Mesenteric fat pad (tissue), 1 donor: Measurements from ENCODE around the gene ATP9B. TPM values are rescaled to one million over a fixed set of nuclear protein-coding genes. Genes with fewer than 3 reads are reported as not detected.
"Not testable (repeated sequence)": the region's sequence is repeated elsewhere in the genome, so short reads cannot be mapped to it uniquely, and the experiment has no call there.

Experiments
- DNase-seq: peaks from one replicate; pipeline ENCODE4 v3.0.0-alpha.2; 2020; ENCODE audit warnings: low spot score
- total RNA-seq: library from RNA; stranded (reverse); fragmentation: NEBNext Ultra II Directional; extraction: Animal tissue kit (Norgen Biotek cat#: 25700); gene quantifications from one replicate; pipeline ENCODE4 v1.2.1, GENCODE V29; 2021
- donor health status: DM: yes; HTN: yes; CAD: no.

Gene ATP9B
- total RNA-seq, 1 donor from 2014 or later, result 28.3 TPM

DNA sequence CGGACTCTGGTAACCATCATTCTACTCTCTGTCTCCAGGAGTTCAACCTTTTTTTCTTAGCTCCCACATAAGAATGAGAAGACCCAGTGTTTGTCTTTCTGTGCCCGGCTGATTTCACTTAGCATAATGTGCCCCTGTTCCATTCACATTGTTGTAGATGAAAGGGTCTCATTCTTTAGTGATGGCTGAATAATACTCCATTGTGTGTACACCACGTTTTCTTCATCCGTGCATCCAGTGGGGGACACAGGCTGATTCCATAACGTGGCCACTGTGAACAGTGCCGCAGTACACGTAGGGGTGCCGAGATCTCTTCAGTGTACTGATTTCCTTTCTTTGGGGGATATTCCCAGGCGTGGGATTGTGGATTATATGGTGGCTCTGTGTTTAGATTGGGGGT is 254.3 kb downstream of the ATP9B start:
- no peak for DNase-seq

DNA sequence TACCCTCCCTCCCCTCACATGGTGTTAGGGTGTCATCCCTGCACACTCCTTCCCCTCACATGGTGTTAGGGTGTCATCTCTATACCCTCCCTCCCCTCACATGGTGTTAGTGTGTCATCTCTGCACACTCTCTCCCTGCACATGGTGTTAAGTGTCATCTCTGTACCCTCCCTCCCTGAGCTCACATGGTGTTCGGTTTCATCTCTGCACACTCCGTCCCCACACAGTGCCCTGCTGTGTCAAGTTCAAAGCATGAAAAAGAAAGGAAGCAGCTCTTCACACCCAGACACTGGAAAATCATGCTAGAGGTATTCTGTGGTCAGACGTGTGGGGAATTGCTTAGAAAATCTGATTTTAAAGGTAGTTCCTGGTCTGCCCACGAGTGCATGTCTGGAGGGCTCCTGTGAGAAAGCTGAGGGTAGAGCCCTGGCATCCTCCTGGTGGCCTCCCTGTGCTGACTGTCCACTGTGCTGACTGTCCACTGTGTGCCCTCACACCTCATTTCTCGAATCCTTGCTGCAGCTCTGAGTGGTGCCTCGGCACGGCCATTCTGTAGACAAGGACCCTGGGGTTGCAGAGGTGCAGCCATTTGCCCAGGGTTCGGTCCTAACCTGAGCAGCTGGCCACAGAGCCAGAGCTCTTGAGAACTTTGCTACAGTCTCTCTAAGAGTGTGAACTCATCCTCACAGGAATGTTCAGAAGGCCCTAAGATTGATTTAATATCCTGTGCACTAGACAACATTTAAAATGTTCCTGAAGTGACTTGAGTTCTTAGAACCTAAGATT is 257.4 kb downstream of the ATP9B start:
- no peak for DNase-seq

DNA sequence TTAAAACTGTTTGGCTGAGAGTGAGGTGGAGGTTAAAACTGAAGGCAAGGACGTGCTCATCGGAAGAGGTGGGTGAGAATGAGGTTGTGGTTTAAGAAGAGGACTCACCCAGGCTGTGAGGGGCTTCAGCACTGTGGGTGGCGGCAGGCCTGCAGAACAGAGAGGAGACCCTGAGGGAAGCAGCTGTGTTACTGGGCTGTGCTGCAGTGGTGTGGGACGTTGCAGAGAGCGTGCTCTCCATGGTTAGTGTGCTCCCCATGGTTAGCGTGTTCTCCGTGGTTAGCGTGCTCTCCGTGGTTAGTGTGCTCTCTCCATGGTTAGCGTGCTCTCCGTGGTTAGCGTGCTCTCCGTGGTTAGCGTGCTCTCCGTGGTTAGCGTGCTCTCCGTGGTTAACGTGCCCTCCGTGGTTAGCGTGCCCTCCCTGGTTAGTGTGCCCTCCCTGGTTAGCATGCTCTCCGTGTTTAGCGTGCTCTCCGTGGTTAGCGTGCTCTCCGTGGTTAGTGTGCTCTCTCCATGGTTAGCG is 258.1 kb downstream of the ATP9B start:
- no peak for DNase-seq

DNA sequence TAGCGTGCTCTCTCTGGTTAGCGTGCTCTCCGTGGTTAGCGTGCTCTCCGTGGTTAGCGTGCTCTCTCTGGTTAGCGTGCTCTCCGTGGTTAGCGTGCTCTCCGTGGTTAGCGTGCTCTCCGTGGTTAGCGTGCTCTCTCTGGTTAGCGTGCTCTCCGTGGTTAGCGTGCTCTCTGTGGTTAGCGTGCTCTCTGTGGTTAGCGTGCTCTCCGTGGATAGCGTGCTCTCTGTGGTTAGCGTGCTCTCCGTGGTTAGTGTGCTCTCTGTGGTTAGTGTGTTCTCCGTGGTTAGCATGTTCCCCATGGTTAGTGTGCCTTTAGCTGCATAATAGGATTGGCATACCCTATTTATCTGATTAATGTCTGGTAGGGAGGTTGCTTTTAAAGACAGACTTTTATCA is 258.7 kb downstream of the ATP9B start:
- DNase-seq, result not testable (repeated sequence)

DNA sequence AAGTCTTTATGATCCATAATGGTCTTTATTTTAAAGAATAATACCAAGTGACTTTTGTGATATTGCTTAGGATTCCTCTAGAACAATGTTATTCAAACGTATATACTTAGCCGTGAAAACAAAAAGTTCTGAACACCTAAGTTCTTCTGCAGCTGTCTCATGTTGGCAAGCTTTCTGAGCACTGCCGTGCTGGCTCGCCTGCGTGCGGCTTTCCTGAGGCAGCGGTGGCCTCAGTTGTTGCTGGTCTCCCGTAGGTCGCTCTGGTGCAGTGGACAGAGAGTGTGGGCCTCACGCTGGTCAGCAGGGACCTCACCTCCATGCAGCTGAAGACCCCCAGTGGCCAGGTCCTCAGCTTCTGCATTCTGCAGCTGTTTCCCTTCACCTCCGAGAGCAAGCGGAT is 259.7 kb downstream of the ATP9B start:
- no peak for DNase-seq

DNA sequence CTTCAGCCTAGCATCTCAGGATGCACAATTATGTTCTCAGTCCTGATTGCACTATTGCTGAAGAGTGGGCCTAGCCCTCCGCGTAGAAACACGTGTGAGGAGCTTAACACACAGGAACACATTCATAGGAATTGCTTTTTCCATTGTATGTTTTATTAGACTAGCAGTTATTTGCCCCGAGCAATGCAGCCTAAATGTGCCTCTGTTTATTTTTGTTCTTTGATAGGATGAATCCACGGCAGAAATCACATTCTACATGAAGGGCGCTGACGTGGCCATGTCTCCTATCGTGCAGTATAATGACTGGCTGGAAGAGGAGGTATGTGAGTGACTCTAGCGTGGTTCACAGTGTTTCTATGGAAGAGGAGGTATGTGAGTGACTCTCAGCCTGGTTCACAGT is 260.6 kb downstream of the ATP9B start:
- no peak for DNase-seq

DNA sequence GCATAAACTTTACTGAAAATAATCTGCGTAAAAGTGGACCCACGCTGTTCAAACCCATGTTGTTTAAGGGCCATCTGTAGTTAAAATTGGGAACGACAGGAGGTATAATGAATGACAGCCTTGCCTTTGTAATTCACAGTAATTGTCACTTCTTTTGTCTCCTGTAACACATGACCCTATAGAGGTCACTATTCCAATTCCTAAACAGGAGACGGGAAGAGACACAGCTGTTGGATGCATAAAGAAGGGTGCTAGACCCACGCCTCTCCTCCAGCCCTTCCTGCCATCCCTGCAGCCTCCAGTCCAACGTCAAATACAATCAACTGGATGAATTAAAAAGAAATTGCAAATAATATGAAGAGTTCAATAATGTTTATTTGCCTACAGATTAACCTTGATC is 263.5 kb downstream of the ATP9B start:
- no peak for DNase-seq

DNA sequence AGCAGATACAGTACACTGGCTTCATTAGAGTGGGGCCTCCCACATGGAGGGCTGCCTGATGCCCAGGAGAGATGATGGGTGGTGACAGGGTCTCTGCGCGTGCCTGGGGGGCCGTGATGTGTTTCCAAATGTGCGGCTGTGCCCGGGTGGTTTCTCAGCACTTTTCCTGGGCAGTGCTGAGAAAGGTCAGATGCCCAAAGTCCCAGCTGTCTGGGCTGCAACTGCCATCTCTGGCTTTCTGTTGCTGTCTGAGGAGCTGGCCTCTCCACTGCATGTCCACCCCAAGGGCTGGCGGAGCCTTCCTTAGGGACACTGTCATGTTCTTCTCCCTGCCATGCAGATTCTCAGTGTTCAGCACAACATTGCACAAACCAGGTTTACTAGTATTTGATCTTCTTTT is 263.9 kb downstream of the ATP9B start:
- no peak for DNase-seq

DNA sequence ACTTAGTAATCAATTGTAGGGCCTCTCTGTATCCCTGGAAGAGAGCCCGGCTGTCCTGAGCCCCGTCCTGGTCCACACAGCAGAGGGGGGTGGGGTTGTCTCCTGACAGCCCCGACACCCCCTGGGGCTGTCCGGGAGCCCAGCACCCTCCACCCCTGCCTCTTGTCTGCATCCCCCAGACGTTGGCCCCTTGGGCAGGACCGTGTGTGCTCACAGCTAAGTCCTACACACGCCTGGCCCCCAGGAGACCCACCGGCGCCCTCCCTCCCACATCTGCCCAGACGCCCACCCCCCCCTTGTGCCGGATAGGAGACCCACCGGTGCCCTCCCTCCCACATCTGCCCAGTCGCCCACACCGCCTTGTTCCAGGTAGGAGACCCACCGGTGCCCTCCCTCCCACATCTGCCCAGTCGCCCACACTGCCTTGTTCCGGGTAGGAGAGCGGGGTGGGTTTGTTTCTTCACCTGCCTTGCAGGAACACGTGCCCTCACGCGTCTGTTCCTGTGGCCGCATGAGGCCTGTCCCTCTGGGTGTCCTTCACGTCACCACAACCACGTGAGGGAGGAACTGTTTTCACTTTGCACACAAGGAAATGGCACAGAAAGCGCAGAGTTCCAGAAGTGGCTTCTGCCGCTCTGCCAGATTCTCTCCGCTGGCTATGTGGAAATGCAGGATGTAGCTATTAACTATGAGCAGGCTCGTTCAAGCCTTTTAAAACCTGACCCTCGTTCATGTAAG is 265.5 kb downstream of the ATP9B start:
- DNase-seq, result no peak

DNA sequence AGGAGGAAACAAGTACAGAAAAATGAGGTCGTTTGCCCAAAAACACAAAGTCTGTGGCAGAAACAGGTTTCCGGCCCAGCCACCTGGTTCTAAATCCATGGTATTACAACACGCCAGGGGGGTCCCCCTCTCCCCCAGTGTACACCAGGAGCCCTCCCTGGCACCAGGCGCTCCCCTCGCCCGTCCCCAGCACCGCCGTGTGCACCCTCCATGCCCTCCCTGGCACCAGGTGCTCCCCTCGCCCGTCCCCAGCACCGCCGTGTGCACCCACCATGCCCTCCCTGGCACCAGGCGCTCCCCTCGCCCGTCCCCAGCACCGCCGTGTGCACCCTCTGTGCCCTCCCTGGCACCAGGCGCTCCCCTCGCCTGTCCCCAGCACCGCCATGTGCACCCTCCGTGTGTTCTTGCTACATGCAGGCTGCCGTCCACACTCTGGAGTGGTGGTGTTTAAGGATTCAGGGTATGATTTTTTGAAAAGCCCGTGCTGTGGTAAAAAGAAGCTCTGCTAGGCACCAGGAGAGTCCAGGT is 266.7 kb downstream of the ATP9B start:
- no peak for DNase-seq

DNA sequence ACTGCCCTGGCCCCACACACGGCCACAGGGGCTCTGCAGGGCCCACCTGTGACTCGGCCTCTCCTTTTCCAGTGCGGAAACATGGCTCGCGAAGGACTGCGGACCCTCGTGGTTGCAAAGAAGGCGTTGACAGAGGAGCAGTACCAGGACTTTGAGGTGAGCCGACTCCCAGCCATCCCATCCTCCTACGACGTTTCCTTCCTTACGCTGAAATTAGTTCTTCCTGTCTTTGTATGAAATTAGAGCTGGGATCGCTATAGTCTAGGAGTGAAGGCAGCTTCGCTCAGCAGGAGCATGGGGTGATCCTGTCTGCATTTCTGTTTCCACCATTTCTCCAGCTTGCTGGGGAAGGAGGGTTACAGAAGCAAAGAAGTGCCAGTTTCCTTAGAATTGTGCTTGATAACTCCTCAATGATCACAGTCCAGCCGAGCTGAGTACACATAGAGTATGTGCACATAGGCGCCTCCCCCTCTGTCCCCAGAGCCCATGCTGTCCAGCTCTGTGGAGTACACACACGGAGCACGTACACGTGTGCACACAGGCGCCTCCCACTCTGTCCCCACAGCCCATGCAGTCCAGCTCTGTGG is 267.5 kb downstream of the ATP9B start:
- no peak for DNase-seq

DNA sequence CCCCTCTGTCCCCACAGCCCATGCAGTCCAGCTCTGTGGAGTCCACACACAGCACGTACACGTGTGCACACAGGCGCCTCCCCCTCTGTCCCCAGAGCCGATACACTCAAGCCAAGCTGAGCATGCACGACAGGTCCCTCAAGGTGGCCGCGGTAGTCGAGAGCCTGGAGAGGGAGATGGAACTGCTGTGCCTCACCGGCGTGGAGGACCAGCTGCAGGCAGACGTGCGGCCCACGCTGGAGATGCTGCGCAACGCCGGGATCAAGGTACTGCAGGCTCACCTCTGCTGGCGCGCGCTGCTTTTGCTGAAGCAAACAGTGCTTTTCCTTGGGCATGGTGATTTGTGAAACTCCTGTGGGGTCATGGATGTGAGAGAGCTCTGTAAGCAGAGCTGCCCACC is 268.0 kb downstream of the ATP9B start:
- DNase-seq, result no peak

DNA sequence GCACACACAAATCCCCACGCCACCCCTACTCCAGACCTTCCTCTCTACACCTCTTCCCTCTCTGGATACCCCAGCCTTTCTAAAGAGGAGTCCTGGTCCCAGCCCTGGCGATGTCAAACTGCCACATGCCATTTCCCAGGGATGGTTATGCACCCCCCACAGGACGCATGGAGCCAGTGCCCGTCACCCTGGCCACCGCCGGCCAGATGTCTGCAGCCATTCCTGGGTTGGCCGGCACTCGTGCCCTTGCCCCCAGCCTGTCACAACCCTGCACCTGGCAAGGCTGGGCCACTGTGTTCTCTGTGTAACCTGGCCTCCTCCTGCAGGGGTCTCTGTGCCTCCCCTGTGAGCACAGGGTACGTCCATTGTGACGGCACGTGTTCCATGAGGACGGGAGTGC is 268.4 kb downstream of the ATP9B start:
- no peak for DNase-seq

DNA sequence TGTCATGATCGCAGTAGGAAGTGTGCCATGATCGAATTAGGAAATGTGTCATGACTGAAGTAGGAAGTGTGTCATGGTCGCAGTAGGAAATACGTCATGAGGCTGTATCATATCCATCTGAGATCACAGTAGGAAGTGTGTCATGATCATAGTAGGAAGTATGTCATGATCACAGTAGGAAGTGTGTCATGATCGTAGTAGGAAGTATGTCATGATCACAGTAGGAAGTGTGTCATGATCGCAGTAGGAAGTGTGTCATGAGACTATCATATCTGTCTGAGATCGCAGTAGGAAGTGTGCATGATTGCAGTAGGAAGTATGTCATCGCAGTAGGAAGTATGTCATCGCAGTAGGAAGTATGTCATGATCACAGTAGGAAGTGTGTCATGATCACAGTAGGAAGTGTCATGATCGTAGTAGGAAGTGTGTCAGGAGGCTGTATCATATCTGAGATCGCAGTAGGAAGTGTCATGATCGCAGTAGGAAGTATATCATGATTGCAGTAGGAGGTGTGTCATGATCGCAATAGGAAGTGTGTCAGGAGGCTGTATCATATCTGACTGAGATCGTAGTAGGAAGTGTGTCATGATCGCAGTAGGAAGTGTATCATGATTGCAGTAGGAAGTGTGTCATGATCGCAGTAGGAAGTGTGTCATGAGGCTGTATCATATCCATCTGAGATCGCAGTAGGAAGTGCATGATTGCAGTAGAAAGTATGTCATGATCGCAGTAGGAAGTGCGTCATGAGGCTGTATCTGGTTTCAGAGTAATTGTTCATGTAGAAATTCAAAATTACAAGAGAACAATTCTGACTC is 270.1 kb downstream of the ATP9B start:
- DNase-seq, result no peak

DNA sequence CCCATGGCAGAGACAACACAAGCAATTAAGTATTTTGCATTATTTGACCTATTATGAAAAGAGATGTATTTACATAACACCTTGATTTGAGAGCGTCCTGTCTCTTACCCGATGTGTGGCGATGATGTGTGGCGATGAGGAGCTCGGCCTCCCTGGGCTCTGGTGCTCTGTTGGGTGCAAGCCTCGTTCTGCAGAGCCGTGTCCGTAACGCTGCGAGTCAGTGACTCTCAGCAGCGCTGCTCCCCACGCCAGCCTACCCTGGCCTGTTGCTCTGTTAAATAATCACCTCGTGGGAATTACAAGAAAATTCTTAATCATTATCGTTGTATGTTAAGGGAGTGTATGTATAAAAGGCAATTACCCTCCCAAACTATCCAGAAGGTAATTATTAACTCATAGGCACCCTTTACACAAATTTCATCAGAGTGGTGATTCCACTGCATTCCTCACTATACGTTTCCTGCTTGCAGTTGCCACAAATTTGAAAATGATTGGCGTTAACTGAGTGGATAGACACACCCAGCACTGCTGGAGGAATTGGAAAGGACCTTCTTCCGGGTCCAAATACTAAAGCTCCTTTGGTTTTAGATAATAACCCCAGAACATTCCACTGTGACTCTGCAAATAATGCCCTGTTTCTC is 274.5 kb downstream of the ATP9B start:
- no peak for DNase-seq

DNA sequence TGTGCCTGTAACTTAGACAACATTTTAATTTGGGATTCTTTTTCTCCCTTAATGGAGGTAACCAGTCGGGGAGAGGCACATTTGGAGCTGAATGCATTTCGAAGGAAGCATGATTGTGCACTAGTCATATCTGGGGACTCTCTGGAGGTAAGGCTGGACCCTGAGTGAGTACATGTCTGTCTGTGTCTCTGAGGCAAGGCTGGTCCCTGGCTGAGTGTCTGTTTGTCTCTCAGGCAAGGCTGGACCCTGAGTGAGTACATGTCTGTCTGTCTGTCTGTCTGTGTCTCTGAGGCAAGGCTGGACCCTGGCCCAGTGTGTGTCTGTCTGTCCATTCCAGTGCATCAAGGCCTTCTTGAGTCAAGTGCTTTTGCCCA is 275.0 kb downstream of the ATP9B start:
- no peak for DNase-seq

DNA sequence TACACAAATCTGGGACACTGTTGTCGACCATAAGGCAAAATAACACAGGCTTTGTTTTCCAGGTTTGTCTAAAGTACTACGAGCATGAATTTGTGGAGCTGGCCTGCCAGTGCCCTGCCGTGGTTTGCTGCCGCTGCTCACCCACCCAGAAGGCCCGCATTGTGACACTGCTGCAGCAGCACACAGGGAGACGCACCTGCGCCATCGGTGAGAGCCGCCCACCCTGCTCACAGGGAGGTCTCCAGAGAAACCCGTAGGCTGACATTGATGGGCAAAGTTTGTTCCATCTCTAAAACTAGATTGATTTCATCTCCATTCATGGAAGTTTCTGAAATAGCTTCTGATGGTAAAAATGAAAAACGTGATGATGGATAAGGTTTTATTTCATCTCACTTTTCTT is 276.2 kb downstream of the ATP9B start:
- DNase-seq, result no peak

DNA sequence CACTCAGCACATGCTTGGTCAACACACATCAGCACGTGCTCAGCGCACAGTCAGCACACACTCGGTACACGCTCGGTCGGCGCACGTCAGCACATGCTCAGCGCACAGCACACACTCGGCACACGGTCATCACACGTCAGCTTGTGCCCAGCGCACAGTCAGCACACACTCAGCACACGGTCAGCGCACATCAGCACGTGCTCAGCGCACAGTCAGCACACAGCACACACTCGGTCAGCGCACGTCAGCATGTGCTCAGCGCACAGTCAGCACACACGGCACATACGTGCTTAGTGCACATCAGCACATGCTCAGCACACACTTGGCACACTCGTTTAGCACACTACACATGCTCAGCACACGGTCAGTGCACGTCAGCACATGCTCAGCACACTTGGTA is 276.8 kb downstream of the ATP9B start:
- DNase-seq, result no peak

DNA sequence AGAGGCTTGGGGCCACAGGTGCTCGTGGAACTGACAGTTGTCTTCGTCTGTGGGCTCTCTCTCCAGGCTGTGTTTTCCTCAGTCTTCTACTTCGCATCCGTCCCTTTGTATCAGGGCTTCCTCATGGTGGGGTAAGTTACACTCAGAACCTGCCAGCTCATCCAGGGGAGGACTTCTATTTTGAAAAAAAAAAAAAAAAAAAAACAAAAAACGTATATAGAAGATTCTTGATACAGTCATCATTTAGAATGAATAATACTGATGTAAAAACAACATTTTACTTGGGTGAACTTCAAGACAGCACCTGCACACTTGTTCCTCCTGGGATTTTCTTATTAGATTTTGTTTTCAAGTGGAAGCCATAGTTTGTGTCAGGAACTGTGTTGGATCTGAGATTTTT is 278.9 kb downstream of the ATP9B start:
- DNase-seq, result no peak

DNA sequence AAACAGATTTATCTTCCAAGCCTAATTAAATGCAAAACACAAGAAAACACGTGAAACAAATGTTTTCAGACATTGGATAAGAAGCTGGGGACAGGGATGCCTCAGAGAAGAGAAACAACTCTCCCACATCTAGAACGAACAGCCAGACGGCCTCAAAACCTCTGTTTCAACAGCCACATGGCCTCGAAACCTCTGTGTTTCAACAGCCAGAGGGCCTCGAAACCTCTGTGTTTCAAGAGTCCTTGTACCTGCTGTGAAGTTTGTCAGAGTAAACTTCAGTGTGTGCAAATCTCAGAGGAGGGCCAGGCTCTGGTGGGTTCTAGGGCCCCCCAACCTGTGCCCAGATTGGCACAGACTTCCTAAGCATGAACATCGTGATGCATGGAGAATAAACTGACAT is 283.2 kb downstream of the ATP9B start:
- no peak for DNase-seq

DNA sequence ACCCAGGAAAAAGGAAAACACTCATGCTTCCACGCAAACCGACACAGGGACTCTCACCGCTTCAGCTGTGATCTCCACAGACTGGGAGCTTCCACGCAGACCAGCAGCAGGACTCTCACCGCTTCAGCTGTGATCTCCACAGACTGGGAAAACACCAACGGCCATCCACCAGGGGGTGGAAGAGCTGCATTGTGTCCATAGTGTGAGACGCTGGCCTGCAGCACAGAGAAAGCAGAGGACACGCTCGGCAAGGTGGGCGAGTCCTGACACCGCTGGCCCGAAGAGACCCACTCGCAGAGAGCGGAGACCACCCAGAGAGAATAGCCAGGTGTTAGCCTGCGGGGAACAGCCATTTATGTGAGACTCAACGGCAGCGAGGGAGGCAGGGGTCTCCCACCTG is 284.1 kb downstream of the ATP9B start:
- no peak for DNase-seq
